GM23338 (cell line): ENCODE measurements around the gene SELPLG. TPM values are rescaled to one million over a fixed set of nuclear protein-coding genes. Genes with fewer than 3 reads are reported as not detected.

Experiments used
- ATAC-seq: fragments of 200-7000 bp; cut with Tn5 transposase; 3 replicates; pipeline ENCODE4 v1.9.1; 2020
- DNase-seq: peaks from one replicate; pipeline ENCODE4 v3.0.0-alpha.2; 2015; ENCODE audit warnings: low spot score
- H2AFZ ChIP-seq: fragments of 200-600 bp; sonication (generic); 2 replicates; pipeline ENCODE4 v1.8.0; 2016; ENCODE audit warnings: antibody characterized with exemption, mild to moderate bottlenecking, moderate library complexity
- H3F3A ChIP-seq: fragments of 200-600 bp; sonication (generic); replicated peaks from 2 replicates; pipeline ENCODE4 v1.8.0; 2017; ENCODE audit warnings: antibody characterized with exemption, mixed run types, low read depth
- H3K27ac ChIP-seq: fragments of 200-600 bp; sonication (generic); 2 replicates; pipeline ENCODE4 v1.6.1; 2016; ENCODE audit warnings: low read depth
- H3K27me3 ChIP-seq: fragments of 200-600 bp; sonication (generic); 2 replicates; pipeline ENCODE4 v1.8.0; 2016; ENCODE audit warnings: mild to moderate bottlenecking, mixed run types, moderate library complexity; ENCODE audit not compliant: insufficient read depth
- H3K36me3 ChIP-seq: fragments of 200-600 bp; sonication (generic); 2 replicates; pipeline ENCODE4 v1.8.0; 2016; ENCODE audit warnings: mild to moderate bottlenecking; ENCODE audit not compliant: insufficient read depth
- H3K4me1 ChIP-seq: fragments of 200-600 bp; sonication (generic); 2 replicates; pipeline ENCODE4 v1.8.0; 2016; ENCODE audit warnings: mild to moderate bottlenecking, moderate library complexity; ENCODE audit not compliant: insufficient read depth
- H3K4me2 ChIP-seq: fragments of 200-600 bp; sonication (generic); 2 replicates; pipeline ENCODE4 v1.7.1; 2017; ENCODE audit warnings: mixed run types
- H3K4me3 ChIP-seq: fragments of 200-600 bp; sonication (generic); 2 replicates; pipeline ENCODE4 v1.6.1; 2016; ENCODE audit warnings: mixed run types
- H3K79me2 ChIP-seq: fragments of 200-600 bp; sonication (generic); replicated peaks from 2 replicates; pipeline ENCODE4 v1.8.0; 2017; ENCODE audit warnings: mild to moderate bottlenecking; ENCODE audit not compliant: insufficient read depth
- H3K9me2 ChIP-seq: fragments of 200-600 bp; sonication (generic); 2 replicates; pipeline ENCODE4 v1.8.0; 2017; ENCODE audit not compliant: insufficient read depth
- H4K20me1 ChIP-seq: fragments of 200-600 bp; sonication (generic); replicated peaks from 2 replicates; pipeline ENCODE4 v1.8.0; 2017; ENCODE audit warnings: mild to moderate bottlenecking; ENCODE audit not compliant: insufficient read depth
- H3K27ac Mint-ChIP-seq: 2 replicates; pipeline ENCODE4 v1.8.0; 2020; ENCODE audit warnings: inconsistent platforms, mild to moderate bottlenecking, moderate library complexity, mixed read lengths
- H3K27me3 Mint-ChIP-seq: 3 replicates; pipeline ENCODE4 v1.8.0; 2022; ENCODE audit warnings: low read depth, mild to moderate bottlenecking, moderate library complexity, mixed read lengths, inconsistent platforms; ENCODE audit not compliant: insufficient read depth, poor library complexity
- H3K36me3 Mint-ChIP-seq: 3 replicates; pipeline ENCODE4 v1.8.0; 2021; ENCODE audit warnings: low read depth, mild to moderate bottlenecking, inconsistent platforms, moderate library complexity, mixed read lengths
- H3K4me1 Mint-ChIP-seq: 3 replicates; pipeline ENCODE4 v1.8.0; 2020; ENCODE audit warnings: mild to moderate bottlenecking, inconsistent platforms, mixed read lengths
- H3K4me3 Mint-ChIP-seq: 3 replicates; pipeline ENCODE4 v1.8.0; 2021; ENCODE audit warnings: moderate library complexity, mild to moderate bottlenecking, inconsistent platforms, mixed read lengths
- H3K9me3 Mint-ChIP-seq: 3 replicates; pipeline ENCODE4 v1.8.0; 2020; ENCODE audit warnings: moderate library complexity, mild to moderate bottlenecking, inconsistent platforms, mixed read lengths
- CREB1 ChIP-seq: fragments of 250-450 bp; sonication (Bioruptor Pico); IDR thresholded peaks from 2 replicates; pipeline ENCODE4 v1.5.0; 2020; ENCODE audit warnings: low read depth, mild to moderate bottlenecking, moderate library complexity
- ETS1 ChIP-seq: IDR thresholded peaks from 2 replicates; pipeline ENCODE4 v1.6.1; 2016; ENCODE audit warnings: antibody characterized with exemption
- JUNB ChIP-seq: IDR thresholded peaks from one replicate; pipeline ENCODE4 v1.6.1; 2016; ENCODE audit warnings: antibody characterized with exemption; ENCODE audit not compliant: unreplicated experiment
- POLR2AphosphoS5 ChIP-seq: IDR thresholded peaks from 2 replicates; pipeline ENCODE4 v1.6.1; 2016; ENCODE audit warnings: antibody characterized with exemption, low read depth
- REST ChIP-seq: IDR thresholded peaks from one replicate; pipeline ENCODE4 v1.6.1; 2018; ENCODE audit warnings: antibody characterized with exemption; ENCODE audit not compliant: unreplicated experiment
- STAT1 ChIP-seq: IDR thresholded peaks from one replicate; pipeline ENCODE4 v1.6.1; 2016; ENCODE audit warnings: antibody characterized with exemption; ENCODE audit not compliant: unreplicated experiment
- ZNF114 ChIP-seq: fragments of 250-450 bp; sonication (Bioruptor Pico); IDR thresholded peaks from 2 replicates; pipeline ENCODE4 v1.5.0; 2020; ENCODE audit warnings: mild to moderate bottlenecking, moderate library complexity
- ZNF331 ChIP-seq: fragments of 250-450 bp; sonication (Bioruptor Pico); IDR thresholded peaks from 2 replicates; pipeline ENCODE4 v1.5.0; 2020; ENCODE audit warnings: low read depth, mild to moderate bottlenecking, moderate library complexity
- polyA plus RNA-seq: library from polyadenylated mRNA; unstranded; fragments of >200 nt; fragmentation: Nextera tagmentation; extraction: Ambion mirVana; gene quantifications from 2 replicates; pipeline ENCODE4 v1.2.1, GENCODE V29; 2016
- total RNA-seq: library from RNA; depleted of rRNA; stranded (reverse); fragments of >200 nt; shearing (Covaris generic); gene quantifications from 2 replicates; pipeline ENCODE4 v1.2.3, GENCODE V29; 2014
- TF ChIP-seq, protein P1 (sequence below): fragments of 250-450 bp; sonication (Bioruptor Pico); IDR thresholded peaks from 2 replicates; pipeline ENCODE4 v1.5.0; 2020; ENCODE audit warnings: mild to moderate bottlenecking, moderate library complexity
- TF ChIP-seq, protein P2 (sequence below), 2 experiments: fragments of 200-600 bp in 1 of 2; sonication (generic) in 1 of 2; conservative IDR thresholded peaks; 2 replicates each; pipeline versions ENCODE4 v1.5.1 to v1.6.1; 2016 to 2017; ENCODE audit warnings: antibody characterized with exemption in 2 of 2, low read depth in 2 of 2, mild to moderate bottlenecking in 2 of 2, moderate library complexity in 1 of 2

SELPLG gene
- total and polyA plus RNA-seq, 2 experiments from 2014 or later, result 0.16 to 0.56 TPM

GRCh38 chr12:108594960-108595710, 38.6 kb downstream of the SELPLG start:
- H3K36me3 Mint-ChIP-seq, result no peaks in the 10 kb centered on the region
- Histone ChIP-seq H2AFZ (no peak overlapping the region), H3K27ac (no peak overlapping the region), H3K4me3 (no peak overlapping the region), H3K9me2 (no peaks in the 10 kb centered on the region), H4K20me1 (no peaks in the 10 kb centered on the region), H3K4me1 (no peaks in the 10 kb centered on the region; the same call in 1 of the 2 replicates), H3F3A (no peaks in the 10 kb centered on the region), H3K36me3 (no peaks in the 10 kb centered on the region), H3K27me3 (no peaks in the 10 kb centered on the region), H3K4me2 (no peak overlapping the region), H3K79me2 (no peaks in the 10 kb centered on the region)
- H3K4me3 Mint-ChIP-seq, result no peak overlapping the region
- ATAC-seq, result no peak
- H3K4me1 Mint-ChIP-seq, result peaks cover 10% of the 10 kb centered on the region
- H3K27me3 Mint-ChIP-seq, result peaks cover 2% of the 10 kb centered on the region
- no peak for DNase-seq
- H3K9me3 Mint-ChIP-seq, result no peaks in the 10 kb centered on the region
- TF ChIP-seq CREB1 (no peak), POLR2AphosphoS5 (no peak), ZNF331 (no peak), JUNB (no peak), ZNF114 (CRISPR knock-in tag) (no peak), ETS1 (no peak), STAT1 (no peak), REST (no peak)
- TF ChIP-seq, protein P1, sequence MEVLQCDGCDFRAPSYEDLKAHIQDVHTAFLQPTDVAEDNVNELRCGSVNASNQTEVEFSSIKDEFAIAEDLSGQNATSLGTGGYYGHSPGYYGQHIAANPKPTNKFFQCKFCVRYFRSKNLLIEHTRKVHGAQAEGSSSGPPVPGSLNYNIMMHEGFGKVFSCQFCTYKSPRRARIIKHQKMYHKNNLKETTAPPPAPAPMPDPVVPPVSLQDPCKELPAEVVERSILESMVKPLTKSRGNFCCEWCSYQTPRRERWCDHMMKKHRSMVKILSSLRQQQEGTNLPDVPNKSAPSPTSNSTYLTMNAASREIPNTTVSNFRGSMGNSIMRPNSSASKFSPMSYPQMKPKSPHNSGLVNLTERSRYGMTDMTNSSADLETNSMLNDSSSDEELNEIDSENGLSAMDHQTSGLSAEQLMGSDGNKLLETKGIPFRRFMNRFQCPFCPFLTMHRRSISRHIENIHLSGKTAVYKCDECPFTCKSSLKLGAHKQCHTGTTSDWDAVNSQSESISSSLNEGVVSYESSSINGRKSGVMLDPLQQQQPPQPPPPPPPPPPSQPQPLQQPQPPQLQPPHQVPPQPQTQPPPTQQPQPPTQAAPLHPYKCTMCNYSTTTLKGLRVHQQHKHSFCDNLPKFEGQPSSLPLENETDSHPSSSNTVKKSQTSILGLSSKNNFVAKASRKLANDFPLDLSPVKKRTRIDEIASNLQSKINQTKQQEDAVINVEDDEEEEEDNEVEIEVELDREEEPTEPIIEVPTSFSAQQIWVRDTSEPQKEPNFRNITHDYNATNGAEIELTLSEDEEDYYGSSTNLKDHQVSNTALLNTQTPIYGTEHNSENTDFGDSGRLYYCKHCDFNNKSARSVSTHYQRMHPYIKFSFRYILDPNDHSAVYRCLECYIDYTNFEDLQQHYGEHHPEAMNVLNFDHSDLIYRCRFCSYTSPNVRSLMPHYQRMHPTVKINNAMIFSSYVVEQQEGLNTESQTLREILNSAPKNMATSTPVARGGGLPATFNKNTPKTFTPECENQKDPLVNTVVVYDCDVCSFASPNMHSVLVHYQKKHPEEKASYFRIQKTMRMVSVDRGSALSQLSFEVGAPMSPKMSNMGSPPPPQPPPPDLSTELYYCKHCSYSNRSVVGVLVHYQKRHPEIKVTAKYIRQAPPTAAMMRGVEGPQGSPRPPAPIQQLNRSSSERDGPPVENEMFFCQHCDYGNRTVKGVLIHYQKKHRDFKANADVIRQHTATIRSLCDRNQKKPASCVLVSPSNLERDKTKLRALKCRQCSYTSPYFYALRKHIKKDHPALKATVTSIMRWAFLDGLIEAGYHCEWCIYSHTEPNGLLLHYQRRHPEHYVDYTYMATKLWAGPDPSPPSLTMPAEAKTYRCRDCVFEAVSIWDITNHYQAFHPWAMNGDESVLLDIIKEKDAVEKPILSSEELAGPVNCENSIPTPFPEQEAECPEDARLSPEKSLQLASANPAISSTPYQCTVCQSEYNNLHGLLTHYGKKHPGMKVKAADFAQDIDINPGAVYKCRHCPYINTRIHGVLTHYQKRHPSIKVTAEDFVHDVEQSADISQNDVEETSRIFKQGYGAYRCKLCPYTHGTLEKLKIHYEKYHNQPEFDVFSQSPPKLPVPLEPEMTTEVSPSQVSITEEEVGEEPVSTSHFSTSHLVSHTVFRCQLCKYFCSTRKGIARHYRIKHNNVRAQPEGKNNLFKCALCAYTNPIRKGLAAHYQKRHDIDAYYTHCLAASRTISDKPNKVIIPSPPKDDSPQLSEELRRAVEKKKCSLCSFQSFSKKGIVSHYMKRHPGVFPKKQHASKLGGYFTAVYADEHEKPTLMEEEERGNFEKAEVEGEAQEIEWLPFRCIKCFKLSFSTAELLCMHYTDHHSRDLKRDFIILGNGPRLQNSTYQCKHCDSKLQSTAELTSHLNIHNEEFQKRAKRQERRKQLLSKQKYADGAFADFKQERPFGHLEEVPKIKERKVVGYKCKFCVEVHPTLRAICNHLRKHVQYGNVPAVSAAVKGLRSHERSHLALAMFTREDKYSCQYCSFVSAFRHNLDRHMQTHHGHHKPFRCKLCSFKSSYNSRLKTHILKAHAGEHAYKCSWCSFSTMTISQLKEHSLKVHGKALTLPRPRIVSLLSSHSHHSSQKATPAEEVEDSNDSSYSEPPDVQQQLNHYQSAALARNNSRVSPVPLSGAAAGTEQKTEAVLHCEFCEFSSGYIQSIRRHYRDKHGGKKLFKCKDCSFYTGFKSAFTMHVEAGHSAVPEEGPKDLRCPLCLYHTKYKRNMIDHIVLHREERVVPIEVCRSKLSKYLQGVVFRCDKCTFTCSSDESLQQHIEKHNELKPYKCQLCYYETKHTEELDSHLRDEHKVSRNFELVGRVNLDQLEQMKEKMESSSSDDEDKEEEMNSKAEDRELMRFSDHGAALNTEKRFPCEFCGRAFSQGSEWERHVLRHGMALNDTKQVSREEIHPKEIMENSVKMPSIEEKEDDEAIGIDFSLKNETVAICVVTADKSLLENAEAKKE (CRISPR knock-in tag), result no peak
- TF ChIP-seq, protein P2, sequence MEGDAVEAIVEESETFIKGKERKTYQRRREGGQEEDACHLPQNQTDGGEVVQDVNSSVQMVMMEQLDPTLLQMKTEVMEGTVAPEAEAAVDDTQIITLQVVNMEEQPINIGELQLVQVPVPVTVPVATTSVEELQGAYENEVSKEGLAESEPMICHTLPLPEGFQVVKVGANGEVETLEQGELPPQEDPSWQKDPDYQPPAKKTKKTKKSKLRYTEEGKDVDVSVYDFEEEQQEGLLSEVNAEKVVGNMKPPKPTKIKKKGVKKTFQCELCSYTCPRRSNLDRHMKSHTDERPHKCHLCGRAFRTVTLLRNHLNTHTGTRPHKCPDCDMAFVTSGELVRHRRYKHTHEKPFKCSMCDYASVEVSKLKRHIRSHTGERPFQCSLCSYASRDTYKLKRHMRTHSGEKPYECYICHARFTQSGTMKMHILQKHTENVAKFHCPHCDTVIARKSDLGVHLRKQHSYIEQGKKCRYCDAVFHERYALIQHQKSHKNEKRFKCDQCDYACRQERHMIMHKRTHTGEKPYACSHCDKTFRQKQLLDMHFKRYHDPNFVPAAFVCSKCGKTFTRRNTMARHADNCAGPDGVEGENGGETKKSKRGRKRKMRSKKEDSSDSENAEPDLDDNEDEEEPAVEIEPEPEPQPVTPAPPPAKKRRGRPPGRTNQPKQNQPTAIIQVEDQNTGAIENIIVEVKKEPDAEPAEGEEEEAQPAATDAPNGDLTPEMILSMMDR (conservative IDR thresholded peaks at IDR 0.05; ENCODE audit: low read depth in 2 of 2), result no peak
- no peak overlapping the region for H3K27ac Mint-ChIP-seq
